ENCODE data around the gene PLB1.

PLB1 gene

DNA sequence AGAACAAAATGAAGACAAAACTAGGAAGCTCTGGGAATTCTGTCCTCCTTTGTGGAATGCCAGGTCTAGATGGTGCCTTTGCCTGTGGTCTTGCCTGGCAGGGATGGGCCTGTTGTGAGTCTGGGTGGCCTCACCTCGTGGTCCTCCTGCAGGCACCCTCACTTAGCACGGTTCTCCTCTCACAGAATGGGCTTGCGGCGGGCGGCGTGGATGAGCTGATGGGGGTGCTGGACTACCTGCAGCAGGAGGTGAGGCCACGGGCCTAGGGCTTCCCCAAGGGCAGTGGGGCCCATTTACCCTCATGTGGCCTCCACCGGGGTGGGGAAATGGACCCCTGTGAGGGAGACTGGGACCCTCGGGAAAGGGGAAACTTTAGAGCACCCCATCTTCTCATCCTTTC is 42.3 kb downstream of the PLB1 start:
- no peak overlapping the region for H3K9ac ChIP-seq (ENCODE audit: insufficient read length)
- TF ChIP-seq FOXP2 (optimal IDR thresholded peaks at IDR 0.05; ENCODE audit: control extremely low read depth, extremely low read length, insufficient read depth) (no peak), EZH2 (IDR thresholded peaks at IDR 0.05) (no peak), POLR2AphosphoS5 (IDR thresholded peaks at IDR 0.05; ENCODE audit: borderline replicate concordance, low read depth, low read length) (no peak)
- DNase-seq (ENCODE audit: low read depth, low spot score) = no peak
- no peak overlapping the region for H3K4me3 ChIP-seq
- no peak overlapping the region for H3K27ac ChIP-seq
- no peaks in the 10 kb centered on the region for H3K36me3 ChIP-seq (ENCODE audit: insufficient read depth, low read length)
- no peaks in the 10 kb centered on the region for H3K9me3 ChIP-seq (ENCODE audit: low read depth, low read length)

GRCh38 chr2:28538652-28539051 is 42.8 kb downstream of the PLB1 start:
- no peak for TF ChIP-seq POLR2AphosphoS5 (IDR thresholded peaks at IDR 0.05; ENCODE audit: borderline replicate concordance, low read depth, low read length)
- no peak for TF ChIP-seq EZH2 (IDR thresholded peaks at IDR 0.05)
- no peak for TF ChIP-seq FOXP2 (optimal IDR thresholded peaks at IDR 0.05; ENCODE audit: control extremely low read depth, extremely low read length, insufficient read depth)
- Histone ChIP-seq H3K9me3 (ENCODE audit: low read depth, low read length) (no peaks in the 10 kb centered on the region), H3K4me3 (no peak overlapping the region), H3K36me3 (ENCODE audit: insufficient read depth, low read length) (no peaks in the 10 kb centered on the region), H3K9ac (ENCODE audit: insufficient read length) (no peak overlapping the region), H3K27ac (no peak overlapping the region)
- DNase-seq (ENCODE audit: low read depth, low spot score) = no peak

GRCh38 chr2:28539118-28539541 is 43.3 kb downstream of the PLB1 start:
- DNase-seq (ENCODE audit: low read depth, low spot score) = no peak
- Histone ChIP-seq H3K4me3 (no peak overlapping the region), H3K27ac (no peak overlapping the region), H3K9me3 (ENCODE audit: low read depth, low read length) (no peaks in the 10 kb centered on the region), H3K9ac (ENCODE audit: insufficient read length) (no peak overlapping the region), H3K36me3 (ENCODE audit: insufficient read depth, low read length) (no peaks in the 10 kb centered on the region)
- no peak for TF ChIP-seq EZH2 (IDR thresholded peaks at IDR 0.05)
- no peak for TF ChIP-seq FOXP2 (optimal IDR thresholded peaks at IDR 0.05; ENCODE audit: control extremely low read depth, extremely low read length, insufficient read depth)
- TF ChIP-seq POLR2AphosphoS5 (IDR thresholded peaks at IDR 0.05; ENCODE audit: borderline replicate concordance, low read depth, low read length) = no peak

DNA sequence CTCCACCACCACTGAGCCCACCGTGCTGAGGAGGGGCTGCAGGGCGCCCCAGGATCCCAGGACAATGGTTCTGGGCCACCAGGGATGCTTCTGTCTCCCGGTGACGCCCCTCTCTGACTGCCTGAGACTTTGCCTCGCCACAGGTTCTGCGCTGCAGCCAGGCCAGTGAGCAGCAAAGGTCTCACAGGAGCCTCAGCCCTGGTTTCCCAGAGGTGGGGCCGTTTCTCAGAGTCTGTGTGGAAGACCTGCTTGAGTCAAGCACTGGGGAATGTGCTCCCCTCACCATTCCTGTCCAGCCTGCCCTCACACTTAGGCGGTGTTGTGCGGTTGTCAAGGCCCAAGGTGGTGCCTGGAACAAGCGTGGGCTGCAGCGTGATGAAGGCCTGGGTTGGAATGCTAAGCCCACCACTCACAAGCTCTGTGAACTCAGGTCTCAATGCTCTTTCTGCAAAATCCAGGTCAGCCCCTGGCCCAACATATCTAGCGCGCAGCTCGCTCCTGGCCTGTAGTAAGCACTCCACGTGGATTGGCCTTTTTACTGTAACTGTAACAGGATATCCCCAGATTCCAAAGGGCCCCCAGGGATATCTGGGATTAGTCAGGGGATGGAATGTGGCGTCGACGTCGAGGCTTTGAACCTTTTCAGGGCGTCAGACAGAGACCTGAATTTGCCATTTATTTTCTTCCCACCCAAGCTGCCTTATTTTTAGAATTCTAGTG is 47.6 kb downstream of the PLB1 start:
- H3K4me3 ChIP-seq = no peak overlapping the region
- no peak for DNase-seq (ENCODE audit: low read depth, low spot score)
- H3K9me3 ChIP-seq (ENCODE audit: low read depth, low read length) = no peaks in the 10 kb centered on the region
- no peak for TF ChIP-seq FOXP2 (optimal IDR thresholded peaks at IDR 0.05; ENCODE audit: control extremely low read depth, extremely low read length, insufficient read depth)
- TF ChIP-seq POLR2AphosphoS5 (IDR thresholded peaks at IDR 0.05; ENCODE audit: borderline replicate concordance, low read depth, low read length) = no peak
- no peak for TF ChIP-seq EZH2 (IDR thresholded peaks at IDR 0.05)
- no peak overlapping the region for H3K27ac ChIP-seq
- H3K36me3 ChIP-seq (ENCODE audit: insufficient read depth, low read length) = no peaks in the 10 kb centered on the region
- no peak overlapping the region for H3K9ac ChIP-seq (ENCODE audit: insufficient read length)

- Histone ChIP-seq H3K4me3 (no peak overlapping the region), H3K36me3 (ENCODE audit: insufficient read depth, low read length) (no peaks in the 10 kb centered on the region), H3K9ac (ENCODE audit: insufficient read length) (no peak overlapping the region), H3K9me3 (ENCODE audit: low read depth, low read length) (no peaks in the 10 kb centered on the region), H3K27ac (no peak overlapping the region)
- no peak for DNase-seq (ENCODE audit: low read depth, low spot score)
- TF ChIP-seq EZH2 (IDR thresholded peaks at IDR 0.05) = no peak
- no peak for TF ChIP-seq FOXP2 (optimal IDR thresholded peaks at IDR 0.05; ENCODE audit: control extremely low read depth, extremely low read length, insufficient read depth)
- TF ChIP-seq POLR2AphosphoS5 (IDR thresholded peaks at IDR 0.05; ENCODE audit: borderline replicate concordance, low read depth, low read length) = no peak
Observed at GRCh38 chr2:28544036-28544346, 48.1 kb downstream of the PLB1 start.

GRCh38 chr2:28544405-28544921 is 48.6 kb downstream of the PLB1 start:
- no peak for DNase-seq (ENCODE audit: low read depth, low spot score)
- no peak overlapping the region for H3K27ac ChIP-seq
- no peaks in the 10 kb centered on the region for H3K9me3 ChIP-seq (ENCODE audit: low read depth, low read length)
- H3K4me3 ChIP-seq = no peak overlapping the region
- H3K9ac ChIP-seq (ENCODE audit: insufficient read length) = no peak overlapping the region
- TF ChIP-seq FOXP2 (optimal IDR thresholded peaks at IDR 0.05; ENCODE audit: control extremely low read depth, extremely low read length, insufficient read depth) (no peak), POLR2AphosphoS5 (IDR thresholded peaks at IDR 0.05; ENCODE audit: borderline replicate concordance, low read depth, low read length) (no peak), EZH2 (IDR thresholded peaks at IDR 0.05) (no peak)
- H3K36me3 ChIP-seq (ENCODE audit: insufficient read depth, low read length) = no peaks in the 10 kb centered on the region

- DNase-seq (ENCODE audit: low read depth, low spot score) = no peak
- H3K27ac ChIP-seq = no peak overlapping the region
- H3K9ac ChIP-seq (ENCODE audit: insufficient read length) = no peak overlapping the region
- no peaks in the 10 kb centered on the region for H3K9me3 ChIP-seq (ENCODE audit: low read depth, low read length)
- no peaks in the 10 kb centered on the region for H3K36me3 ChIP-seq (ENCODE audit: insufficient read depth, low read length)
- no peak for TF ChIP-seq FOXP2 (optimal IDR thresholded peaks at IDR 0.05; ENCODE audit: control extremely low read depth, extremely low read length, insufficient read depth)
- TF ChIP-seq POLR2AphosphoS5 (IDR thresholded peaks at IDR 0.05; ENCODE audit: borderline replicate concordance, low read depth, low read length) = no peak
- TF ChIP-seq EZH2 (IDR thresholded peaks at IDR 0.05) = no peak
- H3K4me3 ChIP-seq = no peak overlapping the region
Observed at GRCh38 chr2:28544922-28545589, 49.2 kb downstream of the PLB1 start.

- H3K4me3 ChIP-seq = no peak overlapping the region
Observed at GRCh38 chr2:28545590-28546200, 49.8 kb downstream of the PLB1 start.

More at GRCh38 chr2:28545590-28546200, 49.8 kb downstream of the PLB1 start:
- H3K27ac ChIP-seq = no peak overlapping the region
- H3K36me3 ChIP-seq (ENCODE audit: insufficient read depth, low read length) = no peaks in the 10 kb centered on the region
- DNase-seq (ENCODE audit: low read depth, low spot score) = no peak
- TF ChIP-seq EZH2 (IDR thresholded peaks at IDR 0.05) (no peak), FOXP2 (optimal IDR thresholded peaks at IDR 0.05; ENCODE audit: control extremely low read depth, extremely low read length, insufficient read depth) (no peak), POLR2AphosphoS5 (IDR thresholded peaks at IDR 0.05; ENCODE audit: borderline replicate concordance, low read depth, low read length) (no peak)
- no peaks in the 10 kb centered on the region for H3K9me3 ChIP-seq (ENCODE audit: low read depth, low read length)
- no peak overlapping the region for H3K9ac ChIP-seq (ENCODE audit: insufficient read length)
